ENCODE measurements around the gene MTRFR.
"Not testable (repeated sequence)": the region's sequence is repeated elsewhere in the genome, so short reads cannot be mapped to it uniquely, and the experiment has no call there.

Gene MTRFR

GRCh38 chr12:123251403-123252076, 18.3 kb downstream of the MTRFR start:
- H3K9ac ChIP-seq (ENCODE audit: low read length) = no peak overlapping the region
- H3K79me2 ChIP-seq (ENCODE audit: low read length) = peaks cover 42% of the 10 kb centered on the region

GRCh38 chr12:123252365-123252764, 19.1 kb downstream of the MTRFR start:
- H3K4me2 ChIP-seq (ENCODE audit: low read length); H2AFZ ChIP-seq (ENCODE audit: low read depth, low read length); H3K4me1 ChIP-seq (ENCODE audit: low read length); H3K27ac ChIP-seq (ENCODE audit: low read length); H3K27me3 ChIP-seq (ENCODE audit: low read depth, low read length); H3K9me3 ChIP-seq (ENCODE audit: insufficient read depth, low read length); H3K9ac ChIP-seq (ENCODE audit: low read length); H3K4me3 ChIP-seq (ENCODE audit: low read length): not testable (repeated sequence)
- Histone ChIP-seq H4K20me1 (ENCODE audit: insufficient read depth, low read length) (peaks cover 11% of the 10 kb centered on the region), H3K36me3 (replicated peaks; ENCODE audit: low read depth, low read length) (peaks cover 20% of the 10 kb centered on the region), H3K79me2 (ENCODE audit: low read length) (peaks cover 36% of the 10 kb centered on the region)

More at GRCh38 chr12:123251403-123252076, 18.3 kb downstream of the MTRFR start:
- Histone ChIP-seq H3K4me3 (ENCODE audit: low read length) (no peak overlapping the region), H4K20me1 (ENCODE audit: insufficient read depth, low read length) (peaks cover 11% of the 10 kb centered on the region), H3K27ac (ENCODE audit: low read length) (no peak overlapping the region), H3K4me2 (ENCODE audit: low read length) (no peak overlapping the region), H3K9me3 (ENCODE audit: insufficient read depth, low read length) (no peaks in the 10 kb centered on the region), H3K4me1 (ENCODE audit: low read length) (no peaks in the 10 kb centered on the region), H2AFZ (ENCODE audit: low read depth, low read length) (no peak overlapping the region), H3K36me3 (replicated peaks; ENCODE audit: low read depth, low read length) (peaks cover 17% of the 10 kb centered on the region), H3K27me3 (ENCODE audit: low read depth, low read length) (no peaks in the 10 kb centered on the region)
- TF ChIP-seq EZH2phosphoT487 (IDR thresholded peaks at IDR 0.05; ENCODE audit: low read depth) = no peak
- TF ChIP-seq, protein P1, sequence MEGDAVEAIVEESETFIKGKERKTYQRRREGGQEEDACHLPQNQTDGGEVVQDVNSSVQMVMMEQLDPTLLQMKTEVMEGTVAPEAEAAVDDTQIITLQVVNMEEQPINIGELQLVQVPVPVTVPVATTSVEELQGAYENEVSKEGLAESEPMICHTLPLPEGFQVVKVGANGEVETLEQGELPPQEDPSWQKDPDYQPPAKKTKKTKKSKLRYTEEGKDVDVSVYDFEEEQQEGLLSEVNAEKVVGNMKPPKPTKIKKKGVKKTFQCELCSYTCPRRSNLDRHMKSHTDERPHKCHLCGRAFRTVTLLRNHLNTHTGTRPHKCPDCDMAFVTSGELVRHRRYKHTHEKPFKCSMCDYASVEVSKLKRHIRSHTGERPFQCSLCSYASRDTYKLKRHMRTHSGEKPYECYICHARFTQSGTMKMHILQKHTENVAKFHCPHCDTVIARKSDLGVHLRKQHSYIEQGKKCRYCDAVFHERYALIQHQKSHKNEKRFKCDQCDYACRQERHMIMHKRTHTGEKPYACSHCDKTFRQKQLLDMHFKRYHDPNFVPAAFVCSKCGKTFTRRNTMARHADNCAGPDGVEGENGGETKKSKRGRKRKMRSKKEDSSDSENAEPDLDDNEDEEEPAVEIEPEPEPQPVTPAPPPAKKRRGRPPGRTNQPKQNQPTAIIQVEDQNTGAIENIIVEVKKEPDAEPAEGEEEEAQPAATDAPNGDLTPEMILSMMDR (IDR thresholded peaks at IDR 0.05; ENCODE audit: low read depth, low read length) = no peak

DNA sequence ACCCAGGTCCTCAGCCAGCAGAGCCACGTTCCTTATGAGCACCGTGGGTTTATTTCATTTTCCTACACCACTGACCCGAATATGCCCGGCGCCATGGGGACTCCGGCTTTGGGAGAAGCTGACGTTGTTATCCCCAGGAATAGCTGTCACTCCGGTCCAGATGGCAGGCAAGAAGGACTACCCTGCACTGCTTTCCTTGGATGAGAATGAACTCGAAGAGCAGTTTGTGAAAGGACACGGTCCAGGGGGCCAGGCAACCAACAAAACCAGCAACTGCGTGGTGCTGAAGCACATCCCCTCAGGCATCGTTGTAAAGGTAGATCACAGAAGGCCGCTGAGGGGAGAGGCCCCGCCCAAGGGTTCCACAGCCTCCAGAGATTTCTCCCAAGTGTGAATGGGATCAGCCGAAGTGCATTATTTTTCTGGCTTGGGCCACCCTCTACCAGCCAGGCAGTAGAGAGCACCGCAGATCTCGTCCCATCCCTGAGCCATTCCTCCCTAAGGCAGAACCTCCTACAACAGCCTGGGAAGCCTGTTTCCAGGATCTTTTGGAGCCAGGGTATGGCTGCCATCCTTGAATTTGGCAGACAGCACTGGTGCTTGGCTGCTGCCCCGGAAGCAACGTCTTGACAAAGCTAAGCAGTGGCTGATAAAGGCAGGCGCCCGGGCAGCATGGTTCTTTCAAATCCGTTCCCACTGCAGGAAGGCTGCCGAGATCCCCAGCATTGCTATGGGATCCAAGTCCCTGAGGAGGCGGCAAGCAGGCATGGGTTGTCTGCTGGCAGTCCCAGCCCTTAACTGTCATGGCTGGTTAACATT, 20.6 kb downstream of the MTRFR start:
- peaks cover 27% of the 10 kb centered on the region for H3K79me2 ChIP-seq (ENCODE audit: low read length)
- TF ChIP-seq EZH2phosphoT487 (IDR thresholded peaks at IDR 0.05; ENCODE audit: low read depth) = no peak
- TF ChIP-seq, protein P1 (IDR thresholded peaks at IDR 0.05; ENCODE audit: low read depth, low read length) = no peak
- no peaks in the 10 kb centered on the region for H3K4me1 ChIP-seq (ENCODE audit: low read length)
- no peaks in the 10 kb centered on the region for H3K9me3 ChIP-seq (ENCODE audit: insufficient read depth, low read length)
- no peak overlapping the region for H3K27ac ChIP-seq (ENCODE audit: low read length)
- no peaks in the 10 kb centered on the region for H3K27me3 ChIP-seq (ENCODE audit: low read depth, low read length)
- no peak overlapping the region for H3K4me2 ChIP-seq (ENCODE audit: low read length)
- peaks cover 22% of the 10 kb centered on the region for H3K36me3 ChIP-seq (replicated peaks; ENCODE audit: low read depth, low read length)
- peaks cover 11% of the 10 kb centered on the region for H4K20me1 ChIP-seq (ENCODE audit: insufficient read depth, low read length)
- H2AFZ ChIP-seq (ENCODE audit: low read depth, low read length) = no peak overlapping the region
- no peak overlapping the region for H3K4me3 ChIP-seq (ENCODE audit: low read length)
- no peak overlapping the region for H3K9ac ChIP-seq (ENCODE audit: low read length)

GRCh38 chr12:123254853-123255446, 21.7 kb downstream of the MTRFR start:
- H3K36me3 ChIP-seq (replicated peaks; ENCODE audit: low read depth, low read length) = peaks cover 22% of the 10 kb centered on the region
- H2AFZ ChIP-seq (ENCODE audit: low read depth, low read length) = no peak overlapping the region
- H3K27ac ChIP-seq (ENCODE audit: low read length) = no peak overlapping the region
- no peak overlapping the region for H3K4me3 ChIP-seq (ENCODE audit: low read length)
- no peaks in the 10 kb centered on the region for H3K27me3 ChIP-seq (ENCODE audit: low read depth, low read length)
- H3K9me3 ChIP-seq (ENCODE audit: insufficient read depth, low read length) = no peaks in the 10 kb centered on the region
- H3K4me2 ChIP-seq (ENCODE audit: low read length) = no peak overlapping the region
- H3K79me2 ChIP-seq (ENCODE audit: low read length) = peaks cover 20% of the 10 kb centered on the region
- no peak overlapping the region for H3K9ac ChIP-seq (ENCODE audit: low read length)
- H4K20me1 ChIP-seq (ENCODE audit: insufficient read depth, low read length) = peaks cover 11% of the 10 kb centered on the region
- no peaks in the 10 kb centered on the region for H3K4me1 ChIP-seq (ENCODE audit: low read length)
- no peak for TF ChIP-seq EZH2phosphoT487 (IDR thresholded peaks at IDR 0.05; ENCODE audit: low read depth)
- TF ChIP-seq, protein P1 (IDR thresholded peaks at IDR 0.05; ENCODE audit: low read depth, low read length) = no peak
